IPS-NIHi7 (cell line): ENCODE data around the gene FBLN5.
"Not testable (repeated sequence)": the region's sequence is repeated elsewhere in the genome, so short reads cannot be mapped to it uniquely, and the experiment has no call there.

Experiments
- DNase-seq: peaks from one replicate; pipeline ENCODE4 v3.0.0; 2012; ENCODE audit warnings: mixed read lengths; ENCODE audit errors: extremely low spot score

FBLN5 gene

DNA sequence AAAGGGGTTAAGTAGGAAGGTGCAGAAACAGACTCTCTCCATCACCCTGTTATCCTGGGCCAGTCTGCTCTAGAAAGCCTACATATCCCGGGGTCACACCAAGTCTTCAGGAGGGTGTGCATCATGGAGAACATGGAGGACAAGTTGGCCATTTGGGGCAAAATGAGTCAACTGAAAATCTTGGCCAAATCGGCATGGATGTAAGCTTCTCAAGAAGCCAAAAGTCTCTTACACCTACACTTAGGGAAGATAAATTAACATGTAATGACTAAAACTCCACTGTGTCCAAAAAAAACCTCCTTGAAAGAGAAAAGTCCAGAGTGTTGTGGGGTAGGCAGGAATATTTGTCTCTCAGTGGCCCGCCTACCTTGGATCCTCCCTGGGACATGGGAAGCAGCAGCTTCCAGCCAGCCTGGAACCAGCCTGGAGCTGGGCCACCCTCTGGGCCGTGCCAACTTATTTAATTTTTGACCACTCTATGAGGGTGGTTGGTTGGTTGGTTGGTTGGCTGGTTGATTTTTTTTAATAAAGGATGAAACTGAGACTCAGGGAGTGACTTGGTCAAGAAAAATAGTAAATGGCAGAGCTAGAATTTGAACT lies 62.3 kb downstream of the FBLN5 start:
- no peak for DNase-seq

DNA sequence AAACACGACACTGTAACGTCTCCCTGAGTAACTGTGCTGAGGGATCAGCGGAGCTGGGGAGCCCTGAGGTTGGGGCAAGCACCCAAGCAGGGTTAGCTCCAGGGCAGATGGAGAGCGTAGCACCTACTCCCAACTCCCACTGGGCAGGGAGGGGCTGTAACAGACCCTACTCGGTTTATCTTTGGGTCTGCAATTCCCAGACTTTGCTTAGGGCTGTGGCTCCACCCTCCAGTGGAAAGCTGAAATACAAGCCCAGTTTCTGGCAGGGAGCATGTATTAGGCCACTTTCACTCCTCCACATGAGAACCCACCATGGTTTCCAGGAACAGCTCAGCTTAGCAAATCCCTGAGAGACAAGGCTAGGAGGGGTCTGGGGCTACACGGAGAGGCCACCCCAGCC lies 62.8 kb downstream of the FBLN5 start:
- peak; percentile 38 for DNase-seq

DNA sequence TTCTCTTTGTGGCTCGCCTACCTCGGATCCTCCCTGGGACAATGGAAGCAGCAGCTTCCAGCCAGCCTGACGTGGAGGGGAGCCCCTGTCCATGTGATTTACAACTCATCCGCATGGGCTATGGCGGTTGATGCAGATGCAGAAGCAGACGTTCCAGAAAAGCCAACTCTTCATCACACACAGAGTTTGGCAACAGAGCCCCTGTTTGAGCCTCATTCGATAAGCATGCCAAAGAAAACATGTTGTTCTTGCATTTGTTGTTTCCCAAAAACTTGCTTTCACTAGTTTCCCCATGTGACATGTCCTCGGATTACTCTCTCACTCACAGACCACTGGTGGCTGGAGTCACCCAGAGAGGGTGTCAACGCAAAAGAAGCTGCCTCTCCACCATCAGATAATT lies 63.7 kb downstream of the FBLN5 start:
- no peak for DNase-seq

DNA sequence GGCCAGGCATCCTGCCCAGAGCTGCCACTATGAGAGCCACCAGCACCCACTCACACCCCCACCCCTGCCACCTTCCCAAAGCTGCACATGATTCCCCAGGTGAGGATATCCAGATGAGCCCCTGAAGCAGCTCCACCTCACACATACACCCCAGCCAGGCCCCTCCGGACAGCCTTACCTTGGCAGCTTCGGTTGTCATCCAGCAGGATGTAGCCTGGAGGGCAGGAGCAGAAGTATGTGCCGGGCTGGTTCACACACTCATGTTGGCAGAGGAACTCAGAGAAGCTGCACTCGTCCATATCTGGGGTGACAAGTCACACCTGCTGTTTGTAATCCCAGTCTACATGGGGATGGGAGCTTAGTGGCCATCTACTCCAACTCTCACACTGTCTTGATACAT lies 64.7 kb downstream of the FBLN5 start:
- no peak for DNase-seq

DNA sequence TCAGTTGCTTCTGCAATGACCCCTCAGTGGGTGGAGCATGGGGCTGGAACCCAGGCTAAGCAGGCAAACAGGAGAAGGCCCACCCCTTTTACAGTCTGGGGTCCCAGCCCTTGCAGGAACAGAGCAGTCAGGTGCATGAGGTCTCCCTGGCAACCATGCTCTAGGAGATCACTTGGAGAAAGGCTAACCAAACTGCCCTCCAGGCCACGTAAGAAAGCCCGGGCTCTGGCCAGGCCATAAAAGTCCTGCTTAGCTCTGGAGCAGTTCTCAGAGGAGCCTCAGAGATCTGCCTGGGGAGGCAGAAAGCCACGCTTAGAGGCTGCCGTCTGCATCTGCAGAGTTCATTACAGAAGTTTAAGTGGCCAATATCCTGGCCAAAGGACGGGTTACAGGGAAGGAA lies 65.1 kb downstream of the FBLN5 start:
- DNase-seq = no peak

DNA sequence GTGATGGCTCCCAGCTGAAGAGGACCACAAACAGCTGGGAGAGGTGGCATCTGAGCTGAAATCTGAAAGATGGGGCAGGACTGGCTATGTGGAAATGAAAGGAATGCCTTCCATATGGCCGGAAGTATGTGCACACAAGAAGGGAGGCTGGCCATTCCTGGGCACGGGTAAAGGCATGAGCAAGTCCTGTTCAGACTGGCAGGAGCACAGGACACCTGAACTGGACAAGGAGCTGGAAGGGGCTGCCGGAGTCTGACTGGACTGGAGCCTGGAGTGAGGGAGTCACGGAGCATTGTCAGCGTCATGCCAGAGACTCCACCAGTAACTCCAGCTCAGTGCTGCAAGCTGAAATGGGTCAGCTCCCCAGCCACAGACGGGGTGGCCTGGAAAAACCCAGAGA lies 68.3 kb downstream of the FBLN5 start:
- DNase-seq = no peak

DNA sequence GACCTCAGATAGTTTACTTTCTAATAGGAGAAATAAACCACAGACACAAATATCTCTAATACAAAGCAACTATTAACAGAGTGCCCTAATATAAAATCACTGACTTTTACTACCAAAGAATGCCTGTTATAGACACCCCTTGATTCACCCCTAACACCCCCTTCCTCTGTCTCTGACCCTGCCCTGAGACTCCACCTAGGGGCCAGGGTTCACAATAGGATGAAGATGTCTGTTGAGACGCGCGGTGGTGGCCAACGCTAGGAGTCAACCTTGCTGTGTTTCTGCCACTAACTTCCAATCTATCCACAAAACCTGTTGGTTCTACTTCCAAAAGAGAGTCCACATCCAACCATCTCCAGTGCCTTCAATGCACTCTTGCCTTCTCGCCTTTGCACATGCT lies 69.2 kb downstream of the FBLN5 start:
- DNase-seq = no peak

DNA sequence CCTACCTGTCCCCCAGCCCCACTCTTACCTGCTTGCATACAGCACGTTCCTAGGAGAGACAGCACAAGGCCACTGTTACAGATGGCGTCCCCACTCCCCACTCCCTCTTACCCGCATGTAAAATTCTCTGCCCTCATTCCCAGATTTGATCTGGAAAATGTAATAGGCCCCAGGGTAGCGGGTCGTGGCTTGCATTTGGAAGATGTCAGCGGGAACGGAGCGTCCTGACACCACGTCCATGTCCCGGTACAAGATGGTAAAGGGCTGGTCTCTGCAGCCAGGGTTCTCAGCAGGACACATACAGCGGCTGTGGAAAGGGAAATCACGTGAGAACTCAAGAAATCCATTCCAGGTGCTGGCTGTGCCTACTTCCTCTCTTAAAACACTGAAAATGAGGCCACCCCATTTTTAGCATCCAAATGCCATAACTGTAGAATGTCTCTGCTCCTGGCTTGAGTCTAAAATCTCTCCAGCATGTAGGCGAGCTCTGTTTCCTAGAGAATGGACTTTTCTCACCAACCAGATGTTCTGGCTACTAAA lies 70.0 kb downstream of the FBLN5 start:
- DNase-seq = no peak

DNA sequence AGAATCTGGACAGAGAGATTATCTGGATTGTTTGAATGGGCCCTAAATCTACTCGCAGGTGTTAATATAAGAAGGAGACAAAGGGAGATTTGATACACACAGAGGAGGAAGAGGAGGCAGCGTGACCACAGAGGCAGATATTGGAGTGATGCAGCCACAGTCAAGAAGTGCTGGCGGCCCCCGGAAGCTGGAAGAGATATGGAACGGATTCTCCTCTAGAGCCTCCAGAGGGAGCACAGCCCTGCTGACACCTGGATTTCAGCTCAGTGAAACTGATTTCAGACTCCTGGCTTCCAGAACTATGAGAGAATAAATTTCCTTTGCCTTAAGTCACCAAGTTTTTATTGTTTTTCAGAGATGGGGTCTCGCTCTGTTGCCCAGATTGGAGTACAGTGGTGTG lies 71.0 kb downstream of the FBLN5 start:
- DNase-seq = no peak

DNA sequence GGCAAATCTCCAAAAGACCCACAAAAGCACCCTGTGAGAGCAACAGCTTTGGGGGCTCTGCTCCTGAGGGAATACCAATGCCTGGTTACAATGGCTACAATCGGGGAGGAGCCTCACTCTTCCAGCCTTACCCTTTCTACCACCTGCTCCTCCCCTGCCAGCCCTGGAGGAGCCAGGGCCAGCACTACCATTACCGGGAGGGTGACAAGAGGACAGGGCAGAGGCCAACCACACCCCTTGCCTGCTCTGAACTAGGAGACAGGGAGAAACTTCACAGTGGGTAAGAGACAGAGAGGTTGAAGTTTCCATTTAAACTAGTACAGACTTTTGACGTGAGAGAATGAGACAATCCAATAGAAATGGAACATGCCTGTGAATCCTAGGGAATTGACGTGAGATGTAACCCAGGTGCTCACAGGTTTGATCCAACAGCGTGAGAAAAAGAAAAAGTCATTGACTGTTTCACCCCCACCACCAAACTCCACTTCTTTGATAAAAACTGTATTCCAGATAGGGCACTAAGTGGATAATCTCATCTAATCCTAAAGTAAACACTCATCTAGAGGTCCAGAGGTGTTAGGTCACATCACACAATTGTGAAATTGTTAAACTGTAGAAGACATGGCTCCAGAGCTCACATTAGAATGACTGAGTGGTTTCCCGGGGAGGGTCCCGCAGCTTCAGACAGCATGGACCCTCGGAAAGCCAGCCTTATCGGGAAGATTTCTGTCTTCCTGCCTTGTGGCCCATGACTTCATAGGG lies 71.8 kb downstream of the FBLN5 start:
- no peak for DNase-seq

DNA sequence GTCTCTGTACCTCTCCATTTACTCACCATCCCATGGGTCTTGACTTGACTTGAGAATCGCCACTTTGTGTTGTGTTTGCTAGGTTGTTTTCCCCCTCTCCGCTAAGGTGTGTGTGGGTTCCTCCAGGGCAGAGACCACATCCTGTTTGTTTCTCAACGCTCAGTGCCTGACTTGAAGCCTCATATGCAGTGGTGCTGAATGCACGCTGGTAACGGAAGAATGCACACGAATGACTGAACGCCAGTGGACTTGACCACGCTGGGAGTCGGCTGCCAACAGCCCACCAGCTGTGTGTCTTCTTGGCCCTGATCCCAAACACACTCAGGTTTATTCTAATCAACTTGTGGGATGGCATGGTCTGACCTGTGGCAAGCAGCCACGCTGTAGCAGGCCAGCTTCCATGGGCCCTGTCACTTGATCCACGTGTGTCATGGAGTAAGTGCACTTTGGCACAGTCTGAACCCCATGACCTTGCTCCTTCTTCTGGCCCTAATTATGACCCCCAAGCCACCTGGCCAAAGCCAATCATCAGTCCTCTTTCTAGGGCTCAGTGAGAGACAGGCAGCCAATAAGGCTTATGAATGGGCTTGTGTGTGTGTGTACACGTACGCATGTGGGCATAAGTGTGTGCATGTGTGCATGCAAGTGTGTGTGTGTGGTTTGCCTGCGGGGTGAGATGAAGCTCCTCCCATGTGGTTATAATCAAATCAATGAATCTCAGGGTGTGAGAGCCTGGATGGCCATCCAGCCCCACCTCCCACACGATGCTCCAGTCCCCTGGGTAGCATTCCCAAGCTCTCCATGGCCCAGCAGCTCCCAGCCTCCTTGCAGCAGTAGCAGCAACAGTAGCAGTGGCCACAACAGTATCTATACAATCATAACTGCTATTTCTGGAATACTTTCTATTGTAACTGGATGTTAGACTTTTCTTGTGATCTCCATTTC lies 73.8 kb downstream of the FBLN5 start:
- DNase-seq = no peak

DNA sequence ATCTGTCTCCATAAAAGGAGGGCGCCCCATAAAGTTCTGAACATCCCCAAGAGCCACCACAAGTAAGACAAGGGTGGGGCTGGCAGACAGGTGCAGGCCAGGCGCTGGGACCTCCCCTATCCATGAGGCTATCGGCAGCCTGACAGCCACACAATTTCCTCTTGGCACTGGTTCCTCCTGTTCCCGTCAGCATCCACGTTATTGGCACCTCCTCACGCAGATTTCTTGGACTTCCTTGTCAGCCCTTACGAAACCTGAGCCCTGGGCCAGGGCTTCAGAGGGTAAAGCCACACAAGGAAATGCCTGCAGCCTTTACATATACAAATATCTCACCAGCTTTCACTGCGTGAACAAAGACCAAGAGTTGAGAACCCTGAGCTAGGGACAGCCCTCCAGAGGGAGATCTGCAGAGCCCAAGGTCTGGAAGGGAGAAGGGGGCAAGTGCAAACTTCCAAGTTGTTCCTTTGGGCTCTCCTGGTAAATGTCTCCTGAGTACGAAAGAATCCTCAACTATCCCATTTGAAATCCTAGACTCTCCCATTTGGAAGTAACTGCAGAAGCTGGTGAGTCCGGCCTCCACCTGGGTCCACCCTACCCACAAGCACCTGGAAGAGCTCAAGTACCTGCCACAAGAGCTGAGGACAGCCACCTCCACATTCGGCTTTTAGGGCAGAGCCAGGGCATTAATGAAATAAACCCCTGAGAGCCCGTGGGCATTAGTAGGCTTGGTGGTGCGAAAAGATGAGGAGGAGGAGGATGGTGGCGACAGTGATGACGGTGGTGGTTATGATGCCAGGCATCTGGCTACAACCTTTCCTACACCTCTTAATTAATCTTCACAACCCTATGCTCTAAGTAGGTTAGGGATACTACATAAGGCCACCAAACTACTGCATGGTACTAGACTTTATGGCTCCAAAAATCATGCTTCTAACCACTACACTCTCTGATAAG lies 74.7 kb downstream of the FBLN5 start:
- DNase-seq = no peak

DNA sequence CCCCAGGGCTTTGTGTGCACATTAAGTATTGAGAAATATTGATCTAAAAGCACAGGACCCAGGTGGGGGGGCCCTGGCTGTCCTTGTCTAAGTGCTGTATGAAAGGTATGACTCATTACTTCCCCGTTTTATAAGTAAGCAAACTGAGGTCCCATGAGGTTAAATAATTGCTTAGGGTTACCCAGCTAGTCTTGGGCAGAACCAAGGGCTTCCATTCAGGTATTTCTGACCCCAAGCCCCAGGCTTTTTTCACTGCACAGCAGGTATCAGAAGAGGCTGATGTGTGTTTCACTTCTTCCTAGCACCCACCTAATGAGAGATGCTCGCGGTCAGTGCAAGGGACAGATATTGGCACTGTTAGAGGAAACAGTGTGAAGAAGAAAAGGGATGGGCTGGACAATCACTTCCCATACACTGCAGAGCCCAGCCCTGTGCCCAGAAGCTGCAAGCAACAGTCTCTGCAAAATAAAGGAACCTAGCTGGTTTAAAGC lies 75.4 kb downstream of the FBLN5 start:
- DNase-seq = no peak

DNA sequence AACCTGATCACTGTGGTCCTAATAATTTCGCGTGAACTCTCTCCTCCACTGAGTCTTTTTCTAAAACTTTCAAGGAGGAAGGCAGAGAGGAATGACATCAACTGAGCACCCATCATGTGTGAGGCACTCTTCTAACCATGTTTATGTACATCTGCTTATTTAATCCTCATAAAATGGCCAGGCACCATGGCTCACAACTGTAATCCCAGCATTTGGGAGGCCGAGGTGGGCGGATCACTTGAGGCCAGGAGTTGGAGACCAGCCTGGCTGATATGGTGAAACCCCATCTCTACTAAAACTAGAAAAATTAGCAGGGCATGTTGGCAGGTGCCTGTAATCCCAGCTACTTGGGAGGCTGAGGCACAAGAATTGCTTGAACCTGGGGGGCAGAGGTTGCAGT lies 76.1 kb downstream of the FBLN5 start:
- DNase-seq = not testable (repeated sequence)

DNA sequence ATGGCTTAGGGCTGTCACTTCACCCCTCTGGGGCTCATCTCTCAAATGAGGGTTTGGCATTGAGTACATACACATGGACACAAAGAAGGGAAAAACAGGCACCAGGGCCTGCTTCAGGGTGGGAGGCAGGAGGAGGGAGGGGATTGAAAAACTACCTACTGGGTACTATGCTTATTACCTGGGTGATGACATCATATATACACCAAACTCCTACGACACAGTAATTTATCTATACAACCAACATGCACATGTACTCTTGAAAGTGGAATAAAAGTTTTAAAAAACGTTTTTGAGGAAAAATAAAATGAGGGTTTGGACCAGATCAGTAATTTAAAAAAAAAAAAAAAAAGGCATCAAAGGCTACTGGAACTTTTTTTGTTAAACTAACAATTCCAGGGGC lies 76.6 kb downstream of the FBLN5 start:
- DNase-seq = no peak

DNA sequence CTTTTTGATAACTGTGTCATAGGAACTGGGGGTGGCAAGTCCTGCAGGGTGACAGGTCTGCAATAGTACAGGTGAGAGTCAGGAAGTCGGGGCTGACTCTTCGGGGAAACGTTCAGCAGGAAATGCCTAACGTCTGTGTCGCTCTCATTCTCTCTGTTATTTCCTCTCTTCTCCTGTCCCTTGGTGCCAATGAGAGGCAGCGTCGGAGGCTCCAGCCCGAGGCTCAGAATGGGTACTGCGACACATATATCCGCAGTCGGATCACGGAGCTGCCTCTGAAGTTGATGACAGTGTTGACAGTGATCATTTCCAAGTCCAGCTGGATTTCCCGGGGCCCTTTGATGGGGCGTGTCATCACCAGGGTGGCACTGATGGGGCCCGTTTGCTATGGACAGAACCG lies 77.5 kb downstream of the FBLN5 start:
- DNase-seq = no peak

DNA sequence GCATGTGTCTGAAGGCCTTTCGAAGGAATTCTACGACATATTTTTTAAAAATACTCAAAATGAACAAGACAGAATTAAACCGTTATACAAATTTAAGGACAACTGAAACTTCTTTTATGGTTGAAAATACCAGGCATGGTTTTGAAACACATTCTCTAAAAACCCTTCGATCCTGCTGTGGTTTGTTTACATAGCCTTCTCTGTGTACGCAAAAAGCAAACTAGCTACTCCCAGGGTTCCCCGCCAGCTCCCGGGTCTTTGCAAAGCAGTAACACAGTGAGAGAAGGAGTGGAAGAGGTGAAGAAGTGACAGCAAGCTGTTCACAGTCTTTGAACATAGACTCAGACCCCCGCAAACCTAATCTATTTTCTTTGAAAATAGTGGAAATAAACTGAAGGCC lies 77.9 kb downstream of the FBLN5 start:
- no peak for DNase-seq

DNA sequence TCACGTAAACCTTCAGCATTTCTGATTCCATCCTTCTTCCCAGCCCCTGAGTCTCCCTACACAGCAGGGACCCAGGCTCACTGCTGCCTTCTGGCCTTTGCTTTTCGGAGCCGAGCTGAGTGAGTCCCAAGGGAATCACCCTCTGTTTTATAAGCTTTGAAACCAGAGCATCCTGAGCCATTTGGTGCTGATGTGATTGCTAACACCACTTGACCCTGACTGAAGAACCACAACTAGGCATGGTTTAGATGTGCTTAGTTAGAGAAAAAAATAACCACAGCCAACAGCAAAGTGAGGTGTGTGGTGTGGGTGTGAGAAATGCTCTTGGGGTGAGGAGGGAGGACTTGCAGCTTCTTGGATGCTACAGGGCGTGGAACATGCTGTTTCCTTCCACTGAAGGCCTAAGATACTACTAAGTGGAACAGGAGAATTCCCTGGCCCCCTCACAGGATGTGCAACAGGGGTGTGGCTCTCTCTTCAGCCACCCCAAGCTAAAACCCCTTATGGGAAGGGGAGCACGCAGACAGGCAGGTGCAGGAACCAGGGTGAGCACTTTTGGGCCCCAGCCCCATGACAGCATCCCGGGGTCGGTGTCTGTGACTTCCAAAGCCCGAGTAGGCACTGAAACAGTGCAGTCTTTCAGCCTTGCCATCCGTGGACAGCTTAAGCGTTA lies 80.0 kb downstream of the FBLN5 start, which contains the start of gene TC2N:
TSS of gene TC2N (minus strand) at position 221 of the 673 bp plus-strand sequence. CDS start 53,767 bp downstream, outside the sequence.
- DNase-seq = no peak

DNA sequence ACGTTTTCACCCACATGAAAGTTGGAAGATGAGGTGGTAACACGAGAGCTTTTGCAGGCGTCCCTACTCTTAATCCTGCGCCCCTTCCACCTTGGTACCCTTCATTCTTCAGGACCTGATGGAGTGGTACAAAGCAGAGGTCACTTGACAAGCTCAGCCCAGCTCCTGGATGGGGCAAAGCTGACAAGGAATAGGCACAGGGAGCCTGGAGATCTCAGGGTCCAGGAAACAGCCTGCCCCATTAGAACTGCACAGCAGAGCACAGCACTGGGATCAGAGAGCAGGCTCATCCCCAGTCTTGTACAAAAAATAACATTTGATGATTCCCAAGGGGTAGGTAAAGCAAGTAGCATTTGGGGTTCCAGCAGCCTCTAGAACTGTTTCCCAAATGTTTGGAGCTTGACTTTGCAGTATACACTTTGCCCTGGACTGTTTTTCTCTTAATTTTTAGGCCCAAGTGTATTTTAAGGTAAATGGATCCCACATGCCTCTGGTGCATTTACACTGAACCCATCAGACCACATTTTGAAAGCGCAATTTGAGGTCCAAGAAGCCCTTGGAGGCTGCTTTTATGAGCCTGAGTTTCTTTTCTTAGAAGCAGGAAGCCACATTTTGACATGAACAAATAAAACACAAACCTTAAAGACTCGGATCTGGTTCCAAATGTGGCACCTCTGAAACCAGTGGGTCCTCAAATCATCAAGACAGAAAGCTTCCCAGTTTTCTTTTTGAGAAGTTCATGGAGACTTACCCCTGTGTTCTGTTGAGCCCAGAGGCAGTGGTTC lies 80.8 kb downstream of the FBLN5 start:
- DNase-seq = no peak

DNA sequence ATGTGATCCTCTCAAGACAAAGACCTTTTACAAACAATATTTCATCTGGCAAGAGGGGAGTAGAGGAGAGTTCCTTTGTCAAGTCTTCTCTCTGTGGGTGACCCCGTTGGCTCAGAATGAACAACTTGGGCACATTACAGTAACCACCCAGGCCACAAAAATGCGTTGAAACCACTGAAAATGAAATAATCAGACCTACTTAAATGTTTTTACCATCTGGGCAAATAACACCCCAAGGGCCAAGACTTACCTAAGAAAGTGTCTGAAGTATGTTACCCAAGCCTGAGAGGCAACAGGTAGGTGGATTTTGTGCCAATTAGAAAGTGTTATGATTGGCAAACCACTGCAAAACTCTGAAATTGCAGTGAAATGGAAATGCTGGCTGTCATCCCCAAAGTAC lies 81.4 kb downstream of the FBLN5 start:
- DNase-seq = no peak
